Measurements from ENCODE around the gene CAMSAP1.

Gene CAMSAP1

GRCh38 chr9:135906291-135907005 lies 898 bp downstream of the CAMSAP1 start (continued):
- TF ChIP-seq BCL6B (tag by site-specific recombination; IDR thresholded peaks at IDR 0.05) (no peak), ZEB2 (tag by site-specific recombination; IDR thresholded peaks at IDR 0.05) (no peak), ZNF311 (tag by site-specific recombination; IDR thresholded peaks at IDR 0.05; ENCODE audit: borderline replicate concordance) (no peak), ZBTB7A (tag by site-specific recombination; IDR thresholded peaks at IDR 0.05; ENCODE audit: low read depth) (no peak), RBAK (tag by site-specific recombination; IDR thresholded peaks at IDR 0.05) (no peak), KLF8 (tag by site-specific recombination; IDR thresholded peaks at IDR 0.05) (peak; percentile 32; the same call in 1 of the 2 replicates), OVOL3 (tag by site-specific recombination; IDR thresholded peaks at IDR 0.05) (no peak), ZSCAN30 (tag by site-specific recombination; IDR thresholded peaks at IDR 0.05) (no peak), ZNF791 (tag by site-specific recombination; IDR thresholded peaks at IDR 0.05) (no peak), ZNF335 (tag by site-specific recombination; conservative IDR thresholded peaks at IDR 0.05) (peak; percentile 50; the same call in 1 of the 2 replicates), ZNF16 (tag by site-specific recombination; IDR thresholded peaks at IDR 0.05; ENCODE audit: low read depth) (no peak), ZBTB10 (tag by site-specific recombination; IDR thresholded peaks at IDR 0.05) (no peak), ZNF514 (tag by site-specific recombination; IDR thresholded peaks at IDR 0.05) (no peak), ZNF121 (tag by site-specific recombination; IDR thresholded peaks at IDR 0.05) (no peak), ZNF112 (tag by site-specific recombination; IDR thresholded peaks at IDR 0.05) (no peak), ZNF24 (tag by site-specific recombination; IDR thresholded peaks at IDR 0.05) (no peak), ZNF114 (tag by site-specific recombination; IDR thresholded peaks at IDR 0.05) (no peak), ZBTB8A (tag by site-specific recombination; IDR thresholded peaks at IDR 0.05) (peak; percentile 85), ZNF776 (tag by site-specific recombination; IDR thresholded peaks at IDR 0.05; ENCODE audit: borderline replicate concordance) (no peak), KLF7 (tag by site-specific recombination; IDR thresholded peaks at IDR 0.05; ENCODE audit: borderline replicate concordance) (no peak), PRDM4 (tag by site-specific recombination; IDR thresholded peaks at IDR 0.05) (no peak), SCRT2 (tag by site-specific recombination; IDR thresholded peaks at IDR 0.05) (peak; percentile 58), ZNF704 (tag by site-specific recombination; IDR thresholded peaks at IDR 0.05) (no peak), ZNF645 (tag by site-specific recombination; IDR thresholded peaks at IDR 0.05) (no peak), ZNF324 (tag by site-specific recombination; IDR thresholded peaks at IDR 0.05) (peak; percentile 29; the same call in 1 of the 2 replicates), ZNF639 (tag by site-specific recombination; IDR thresholded peaks at IDR 0.05) (no peak), ZBTB26 (tag by site-specific recombination; optimal IDR thresholded peaks at IDR 0.05) (peak; percentile 66)
